Spleen (tissue), 7 donors: Measurements from ENCODE around the gene ZNF335.

Experiments used
- POLR2A ChIP-seq, 3 donors: fragments of 450-650 bp; IDR thresholded peaks; one replicate each; pipeline ENCODE4 v1.5.1; 2017; ENCODE audit warnings: antibody characterized with exemption in 3 of 3, mild to moderate bottlenecking in 1 of 3
- POLR2AphosphoS5 ChIP-seq, 3 donors: sonication (generic); formaldehyde crosslinking; IDR thresholded peaks; one replicate each; pipeline ENCODE4 v1.5.1; 2017; ENCODE audit warnings: antibody characterized with exemption in 3 of 3
- TF ChIP-seq, protein P1 (sequence below), 11 experiments: fragments of 200-600 bp in 7 of 11; fragments of 450-650 bp in 4 of 11; sonication (generic) in 4 of 11; IDR thresholded peaks in 8 of 11; conservative IDR thresholded peaks in 3 of 11; 1 replicate in 7 of 11; 2 replicates in 4 of 11; pipeline versions ENCODE4 v1.4.0 to v1.8.0; 2016 to 2021; ENCODE audit warnings: antibody characterized with exemption in 11 of 11, inconsistent platforms in 4 of 11, mild to moderate bottlenecking in 1 of 11
- donor health status: DM: no; HTN: no; CAD: no; lungs with moderate emphysema.
- donor health status: DM: no; HTN: no; CAD: no.
- donor health status: DM: no; HTN: no; CAD: no.

DNA sequence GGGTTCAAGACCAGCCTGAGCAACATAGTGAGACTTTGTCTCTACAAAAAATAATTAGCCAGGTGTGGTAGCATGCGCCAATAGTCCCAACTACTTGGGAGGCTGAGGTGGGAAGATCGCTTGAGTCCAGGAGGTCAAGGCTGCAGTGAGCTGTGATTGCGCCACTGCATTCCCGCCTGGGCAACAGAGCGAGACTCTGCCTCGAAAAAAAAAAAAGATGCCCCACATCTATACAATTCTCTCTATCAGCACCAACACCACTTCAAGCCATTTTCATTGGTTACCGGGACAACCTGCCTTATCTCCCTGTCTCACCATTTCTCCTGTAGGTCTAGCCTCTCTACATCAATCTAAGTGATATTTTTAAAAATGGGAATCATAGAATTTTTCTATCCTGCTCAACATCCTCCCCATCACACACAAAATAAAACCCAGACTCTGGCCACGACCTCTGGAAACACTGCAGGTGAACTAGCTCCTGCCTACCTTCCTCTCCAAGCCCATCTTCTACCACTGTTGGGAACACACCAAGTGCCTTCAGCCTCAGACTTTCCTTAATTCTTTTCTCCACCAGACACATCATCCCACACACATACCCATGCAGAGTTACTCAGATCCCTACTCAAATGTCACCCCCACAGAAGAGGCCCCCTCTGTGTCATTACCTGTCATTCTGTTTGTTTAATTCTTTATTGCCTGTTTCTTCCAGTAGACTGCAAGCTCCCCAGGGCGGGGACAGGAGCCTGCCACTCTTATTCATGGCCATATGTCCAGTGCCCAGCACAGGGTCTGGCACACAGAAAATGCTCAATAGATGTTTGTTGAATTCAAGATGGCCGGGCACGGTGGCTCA is 50.4 kb downstream of the ZNF335 start:
- TF ChIP-seq POLR2AphosphoS5 (IDR thresholded peaks at IDR 0.05) (no peak), POLR2A (IDR thresholded peaks at IDR 0.05) (no peak)
- TF ChIP-seq, protein P1, sequence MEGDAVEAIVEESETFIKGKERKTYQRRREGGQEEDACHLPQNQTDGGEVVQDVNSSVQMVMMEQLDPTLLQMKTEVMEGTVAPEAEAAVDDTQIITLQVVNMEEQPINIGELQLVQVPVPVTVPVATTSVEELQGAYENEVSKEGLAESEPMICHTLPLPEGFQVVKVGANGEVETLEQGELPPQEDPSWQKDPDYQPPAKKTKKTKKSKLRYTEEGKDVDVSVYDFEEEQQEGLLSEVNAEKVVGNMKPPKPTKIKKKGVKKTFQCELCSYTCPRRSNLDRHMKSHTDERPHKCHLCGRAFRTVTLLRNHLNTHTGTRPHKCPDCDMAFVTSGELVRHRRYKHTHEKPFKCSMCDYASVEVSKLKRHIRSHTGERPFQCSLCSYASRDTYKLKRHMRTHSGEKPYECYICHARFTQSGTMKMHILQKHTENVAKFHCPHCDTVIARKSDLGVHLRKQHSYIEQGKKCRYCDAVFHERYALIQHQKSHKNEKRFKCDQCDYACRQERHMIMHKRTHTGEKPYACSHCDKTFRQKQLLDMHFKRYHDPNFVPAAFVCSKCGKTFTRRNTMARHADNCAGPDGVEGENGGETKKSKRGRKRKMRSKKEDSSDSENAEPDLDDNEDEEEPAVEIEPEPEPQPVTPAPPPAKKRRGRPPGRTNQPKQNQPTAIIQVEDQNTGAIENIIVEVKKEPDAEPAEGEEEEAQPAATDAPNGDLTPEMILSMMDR (IDR thresholded peaks at IDR 0.05 in 8 of 11, conservative IDR thresholded peaks at IDR 0.05 in 3 of 11), result no peak
